H4 (cell line): Measurements from ENCODE around the gene BTRC. TPM values are rescaled to one million over a fixed set of nuclear protein-coding genes. Genes with fewer than 3 reads are reported as not detected.
"Not testable (repeated sequence)": the region's sequence is repeated elsewhere in the genome, so short reads cannot be mapped to it uniquely, and the experiment has no call there.

Source experiments
- DNase-seq: peaks from one replicate; pipeline ENCODE4 v3.0.0-alpha.2; 2015; ENCODE audit warnings: low spot score
- total RNA-seq: library from RNA; depleted of rRNA; stranded (reverse); fragments of >200 nt; shearing (Covaris generic); gene quantifications from 2 replicates; pipeline ENCODE4 v1.2.3, GENCODE V29; 2014

BTRC gene
- total RNA-seq, 1 experiment from 2014 or later = 9.2 TPM

GRCh38 chr10:101386659-101387259 lies 32.8 kb downstream of the BTRC start:
- DNase-seq = no peak

DNA sequence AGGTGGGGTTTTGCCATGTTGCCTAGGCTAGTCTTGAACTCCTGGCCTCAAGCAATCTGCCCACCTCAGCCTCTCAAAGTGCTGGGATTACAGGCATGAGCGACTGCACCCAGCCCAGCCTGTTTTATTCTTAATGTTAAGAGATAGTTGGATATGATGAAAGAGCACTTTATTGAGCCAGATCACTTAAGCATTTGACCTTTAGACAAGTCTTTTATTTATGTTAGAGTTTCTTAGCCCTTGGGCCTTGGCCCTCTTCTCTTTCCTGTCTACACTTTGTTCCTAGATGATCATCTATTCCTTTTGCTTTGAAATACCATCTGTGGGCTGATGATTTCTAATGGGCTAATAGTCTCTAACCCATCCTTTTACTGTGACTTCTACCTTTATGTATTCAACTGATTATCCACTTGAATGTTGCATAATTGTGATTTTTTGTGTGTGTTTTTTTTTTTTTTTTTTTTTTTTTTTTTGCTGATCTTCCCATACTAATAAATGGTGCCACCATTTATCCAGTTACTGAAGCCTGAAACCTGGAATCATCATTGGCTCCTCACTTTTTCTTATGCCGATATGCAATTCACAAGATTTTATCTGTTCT lies 34.8 kb downstream of the BTRC start:
- DNase-seq = no peak

DNA sequence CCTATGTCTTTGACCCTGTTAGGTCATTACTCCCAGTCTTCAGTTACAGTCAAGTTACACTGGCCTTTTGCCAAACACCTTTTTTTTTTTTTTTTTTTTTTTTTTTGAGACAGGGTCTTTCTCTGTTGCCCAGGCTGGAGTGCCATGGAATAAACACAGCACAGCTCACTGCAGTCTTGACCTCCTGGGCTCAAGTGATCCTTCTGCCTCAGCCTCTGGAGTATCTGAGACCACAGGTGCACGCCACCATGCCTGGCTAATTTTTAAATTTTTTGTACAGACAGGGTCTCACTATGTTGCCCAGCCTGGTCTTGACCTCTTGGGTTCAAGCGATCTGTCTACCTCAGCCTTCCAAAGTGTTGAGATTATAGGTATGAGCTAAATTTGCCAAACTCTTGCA lies 35.6 kb downstream of the BTRC start:
- not testable (repeated sequence) for DNase-seq

DNA sequence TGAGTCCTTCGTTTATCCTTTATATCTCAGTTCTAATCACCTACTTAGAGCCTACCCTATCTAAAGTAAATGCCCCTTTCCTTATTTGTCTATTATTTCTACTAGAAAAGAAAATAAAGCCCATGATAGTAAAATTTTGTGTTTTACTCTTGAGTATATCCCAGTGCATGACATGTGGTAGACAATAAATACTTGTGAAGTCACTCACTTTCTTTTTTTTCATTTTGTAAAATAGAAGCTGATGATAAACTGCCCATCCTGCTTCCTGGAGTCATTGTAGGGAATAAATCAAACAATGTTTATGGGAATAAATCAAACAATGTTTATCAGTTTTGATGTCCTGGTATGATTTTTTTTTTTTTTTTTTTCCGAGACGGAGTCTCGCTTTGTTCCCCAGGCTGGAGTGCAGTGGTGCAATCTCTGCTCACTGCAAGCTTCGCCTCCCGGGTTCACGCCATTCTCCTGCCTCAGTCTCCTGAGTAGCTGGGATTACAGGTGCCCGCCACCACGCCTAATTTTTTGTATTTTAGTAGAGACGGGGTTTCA lies 36.1 kb downstream of the BTRC start:
- no peak for DNase-seq

DNA sequence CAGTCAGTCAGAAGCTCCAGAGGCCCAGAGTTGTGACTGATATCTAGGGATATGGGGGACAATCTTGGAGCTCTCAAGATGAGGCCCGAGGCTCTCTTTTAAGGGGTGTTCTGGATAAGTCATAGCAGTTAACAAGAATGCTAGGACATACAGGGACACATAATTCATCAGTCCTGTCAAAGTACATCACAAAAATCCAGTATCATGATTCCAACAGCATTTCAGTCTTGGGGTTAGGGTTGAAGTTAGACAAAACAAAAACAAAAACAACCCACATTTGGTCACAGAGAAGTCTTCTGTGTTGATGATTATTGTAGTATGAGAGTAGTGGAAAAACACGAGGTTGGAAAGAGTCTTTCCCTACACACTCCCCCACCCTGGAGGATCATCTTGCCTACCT lies 39.4 kb downstream of the BTRC start:
- DNase-seq = no peak

DNA sequence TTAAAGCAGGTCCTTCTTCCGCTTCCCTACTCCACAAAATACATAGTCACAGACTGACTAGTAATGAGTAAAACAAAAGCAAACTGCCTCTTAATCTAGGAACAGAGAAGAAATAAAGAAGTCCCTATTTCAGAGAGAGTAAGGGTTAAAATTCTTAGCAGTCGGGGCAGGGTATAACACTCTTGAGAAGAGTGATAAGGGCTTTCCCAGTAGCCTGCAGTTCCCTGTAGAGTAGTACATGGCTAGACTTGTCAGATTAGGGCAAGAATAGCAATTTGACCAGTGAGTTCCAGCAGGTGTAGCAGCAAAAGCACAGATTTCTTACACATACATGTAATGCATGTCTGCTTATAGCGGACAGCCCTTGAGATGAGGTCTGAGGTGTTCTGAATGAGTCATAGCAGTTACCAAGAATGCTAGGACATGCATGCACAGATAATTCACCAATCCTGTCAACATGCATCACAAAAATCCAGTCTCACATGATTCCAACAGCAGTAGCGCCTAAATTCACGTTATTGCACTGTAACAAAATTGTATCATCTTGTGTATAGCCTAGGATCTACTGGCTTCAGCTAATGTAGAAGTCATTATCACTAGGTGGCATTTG lies 40.7 kb downstream of the BTRC start:
- no peak for DNase-seq

DNA sequence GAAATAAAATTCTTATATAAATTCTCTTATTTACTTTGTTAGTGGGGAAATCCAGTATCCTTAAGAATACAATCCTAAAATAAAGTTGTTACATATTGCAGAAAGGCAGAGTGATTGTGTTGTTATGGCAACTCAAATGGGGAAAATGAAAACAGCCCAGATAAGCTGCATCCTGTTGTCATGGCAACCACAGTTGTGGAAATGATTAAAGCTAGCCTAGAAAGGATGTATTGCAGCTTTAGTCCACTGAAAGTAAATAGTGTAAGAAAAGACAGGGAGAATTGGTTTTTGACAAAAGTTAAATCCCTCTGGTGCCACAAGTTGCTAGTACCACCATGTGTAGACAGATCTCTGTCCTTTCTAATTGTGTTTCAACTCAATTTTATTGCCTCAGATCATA lies 43.2 kb downstream of the BTRC start:
- DNase-seq = no peak

DNA sequence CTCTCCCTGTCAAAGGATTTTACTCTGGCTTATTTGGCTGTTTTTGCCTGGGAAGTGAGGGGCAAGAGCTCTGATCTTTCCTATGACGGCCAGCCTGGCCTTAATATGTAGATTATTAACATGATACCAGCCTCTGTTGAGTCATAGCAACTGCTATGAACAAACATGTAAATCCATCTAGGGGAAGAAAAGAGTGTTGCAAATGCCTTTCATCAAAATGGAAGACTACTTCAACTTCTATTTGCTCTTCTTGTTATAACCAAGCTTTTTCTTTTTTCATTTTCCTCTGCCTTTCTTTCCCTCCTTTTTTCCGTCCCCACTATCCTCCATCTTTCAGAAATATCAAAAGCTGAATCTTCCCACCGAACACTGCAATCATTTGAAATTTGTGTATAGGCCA lies 46.6 kb downstream of the BTRC start:
- no peak for DNase-seq

DNA sequence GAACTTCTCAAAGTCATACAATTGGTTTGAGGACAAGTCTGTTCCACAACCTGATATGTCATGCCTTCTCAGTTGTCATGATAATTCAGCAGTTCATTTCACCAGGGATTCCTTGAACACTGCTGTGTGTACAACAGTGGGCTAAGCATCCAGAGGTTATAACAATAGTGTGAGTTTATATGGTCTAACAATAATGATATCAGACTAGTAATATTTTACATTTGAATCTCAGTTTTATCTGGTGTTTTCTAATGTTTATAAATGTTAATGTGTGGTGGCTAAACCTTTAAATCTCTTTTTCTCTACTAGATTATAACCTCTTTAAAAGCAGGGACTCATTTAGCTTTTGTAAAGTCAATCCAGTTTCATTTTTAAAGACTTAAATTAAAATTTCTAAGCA lies 48.7 kb downstream of the BTRC start:
- no peak for DNase-seq

GRCh38 chr10:101403161-101403560 lies 49.2 kb downstream of the BTRC start:
- DNase-seq = no peak

DNA sequence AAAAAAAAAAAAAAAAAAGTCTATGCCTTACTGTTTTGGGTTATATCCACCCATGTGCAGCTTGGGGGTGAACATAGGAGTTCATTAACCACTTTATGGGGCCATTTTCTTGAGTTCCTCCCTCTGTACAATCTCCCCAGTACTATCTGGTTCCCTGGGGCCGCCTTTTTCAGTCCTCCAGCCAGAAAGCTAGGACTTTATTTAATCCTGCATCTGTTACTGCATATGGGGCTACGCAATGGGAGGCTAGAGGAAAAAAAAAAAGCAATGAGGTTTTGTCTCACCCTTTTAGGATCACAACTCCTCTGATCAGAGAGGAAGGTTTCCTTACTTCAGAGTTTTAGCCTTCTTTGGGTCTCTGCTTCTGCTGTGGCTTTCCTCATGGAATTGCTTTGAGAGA lies 51.0 kb downstream of the BTRC start:
- DNase-seq = no peak

GRCh38 chr10:101411598-101411997 lies 57.6 kb downstream of the BTRC start:
- no peak for DNase-seq

DNA sequence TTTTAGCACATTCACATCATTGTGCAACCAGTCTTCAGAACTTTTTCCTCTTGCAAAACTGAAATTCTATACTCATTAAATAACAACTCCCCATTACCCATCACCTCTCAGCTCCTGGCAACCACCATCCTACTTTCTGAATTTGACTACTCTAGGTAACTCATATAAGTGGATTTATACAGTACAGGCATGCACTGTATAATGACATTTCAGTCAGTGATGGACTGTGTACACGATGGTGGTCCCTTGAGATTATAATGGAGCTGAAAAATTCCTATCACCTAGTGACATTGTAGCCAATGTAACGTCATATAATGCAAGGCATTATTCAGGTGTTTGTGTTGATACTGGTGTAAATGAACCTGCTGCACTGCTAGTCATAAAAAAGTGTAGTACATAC lies 60.1 kb downstream of the BTRC start:
- DNase-seq = no peak

- no peak for DNase-seq
These were observed 61.9 kb downstream of the BTRC start for GRCh38 chr10:101415884-101416283.

- not testable (repeated sequence) for DNase-seq
These were observed 68.0 kb downstream of the BTRC start for GRCh38 chr10:101421967-101422366.

- no peak for DNase-seq
These were observed 71.6 kb downstream of the BTRC start for GRCh38 chr10:101425535-101425934.

DNA sequence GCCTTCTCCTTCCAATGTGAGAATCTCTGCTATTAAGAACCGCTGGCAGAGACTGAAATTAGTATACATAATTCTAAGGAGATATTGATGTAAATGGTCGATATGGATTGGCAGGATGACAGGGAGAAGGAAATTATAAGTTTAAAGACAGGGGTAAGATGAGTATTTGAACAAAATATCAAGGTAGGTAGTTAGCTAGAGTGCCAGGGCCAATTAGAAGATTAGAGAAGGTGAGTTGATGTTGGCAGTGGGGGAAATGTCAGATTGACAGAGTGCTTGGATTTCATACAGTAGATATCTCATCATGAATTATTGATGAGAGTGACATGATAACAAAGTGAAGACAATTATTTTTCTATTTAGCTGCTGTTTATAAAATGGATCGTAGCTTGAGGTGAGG lies 74.1 kb downstream of the BTRC start:
- no peak for DNase-seq

GRCh38 chr10:101429423-101429822 lies 75.5 kb downstream of the BTRC start:
- DNase-seq = no peak

- DNase-seq = no peak
These were observed 82.3 kb downstream of the BTRC start for GRCh38 chr10:101436302-101436701.

- no peak for DNase-seq
These were observed 85.0 kb downstream of the BTRC start for GRCh38 chr10:101438881-101439391.

GRCh38 chr10:101441541-101442455 lies 87.8 kb downstream of the BTRC start:
- peak; percentile 83 for DNase-seq

GRCh38 chr10:101442456-101442800 lies 88.5 kb downstream of the BTRC start:
- no peak for DNase-seq
